Upper lobe of left lung (tissue), 4 donors: ENCODE results near the gene PRR33.

ENCODE experiments used
- EP300 ChIP-seq, 4 donors: sonication (generic); formaldehyde crosslinking; IDR thresholded peaks; one replicate each; pipeline ENCODE4 v1.5.1; 2017; ENCODE audit warnings: antibody characterized with exemption in 4 of 4, control low read depth in 2 of 4
- POLR2A ChIP-seq, 4 donors: fragments of 450-650 bp; IDR thresholded peaks; one replicate each; pipeline ENCODE4 v1.5.1; 2016 to 2017; ENCODE audit warnings: antibody characterized with exemption in 4 of 4, mild to moderate bottlenecking in 2 of 4
- POLR2AphosphoS5 ChIP-seq, 2 donors: sonication (generic); formaldehyde crosslinking; IDR thresholded peaks; one replicate each; pipeline ENCODE4 v1.5.1; 2017; ENCODE audit warnings: antibody characterized with exemption in 2 of 2
- TF ChIP-seq, protein P1 (sequence below), 6 experiments: fragments of 450-650 bp in 4 of 6; fragments of 200-600 bp in 2 of 6; sonication (generic) in 2 of 6; IDR thresholded peaks; one replicate each; pipeline ENCODE4 v1.5.1; 2016 to 2019; ENCODE audit warnings: antibody characterized with exemption in 6 of 6

DNA sequence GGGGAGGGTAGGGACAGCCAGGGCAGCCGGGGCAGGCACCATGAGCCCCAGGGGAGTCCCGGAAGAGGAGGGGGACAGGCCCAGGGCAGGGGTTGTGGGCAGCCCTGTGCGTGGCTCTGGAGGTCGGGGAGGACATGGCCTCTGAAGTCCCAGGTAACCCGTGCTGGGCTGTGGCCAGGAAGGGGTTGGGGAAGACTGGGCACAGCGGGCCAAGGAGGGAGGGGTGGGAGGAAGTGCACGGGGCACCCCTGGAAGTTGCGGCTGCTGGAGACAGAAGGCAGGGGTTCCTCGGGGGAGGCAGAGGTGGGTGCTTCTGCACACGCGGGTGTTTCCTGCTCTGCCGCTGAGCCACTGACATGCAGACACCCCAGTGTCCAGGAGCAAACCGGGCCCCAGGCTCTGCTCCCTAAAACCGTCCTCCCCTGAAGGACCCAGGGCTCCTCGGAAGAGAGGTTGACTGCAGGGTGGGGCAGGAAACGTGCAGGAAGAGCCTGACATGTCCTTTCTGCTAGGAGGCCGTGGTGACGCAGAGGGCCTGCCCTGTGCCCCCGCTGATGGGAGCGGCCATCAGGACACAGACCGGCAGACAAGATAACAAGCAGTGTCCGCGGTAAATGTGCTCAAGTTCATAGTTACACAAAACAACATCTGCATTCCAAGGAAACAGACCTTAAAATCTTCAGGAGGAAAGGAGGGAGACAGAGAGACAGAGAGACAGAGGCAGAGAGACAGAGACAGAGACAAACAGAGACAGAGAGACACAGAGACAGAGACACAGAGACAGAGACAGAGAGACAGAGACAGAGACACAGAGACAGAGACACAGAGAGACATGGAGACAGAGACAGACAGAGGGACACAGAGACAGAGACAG lies 47.2 kb downstream of the PRR33 start:
- TF ChIP-seq, protein P1, sequence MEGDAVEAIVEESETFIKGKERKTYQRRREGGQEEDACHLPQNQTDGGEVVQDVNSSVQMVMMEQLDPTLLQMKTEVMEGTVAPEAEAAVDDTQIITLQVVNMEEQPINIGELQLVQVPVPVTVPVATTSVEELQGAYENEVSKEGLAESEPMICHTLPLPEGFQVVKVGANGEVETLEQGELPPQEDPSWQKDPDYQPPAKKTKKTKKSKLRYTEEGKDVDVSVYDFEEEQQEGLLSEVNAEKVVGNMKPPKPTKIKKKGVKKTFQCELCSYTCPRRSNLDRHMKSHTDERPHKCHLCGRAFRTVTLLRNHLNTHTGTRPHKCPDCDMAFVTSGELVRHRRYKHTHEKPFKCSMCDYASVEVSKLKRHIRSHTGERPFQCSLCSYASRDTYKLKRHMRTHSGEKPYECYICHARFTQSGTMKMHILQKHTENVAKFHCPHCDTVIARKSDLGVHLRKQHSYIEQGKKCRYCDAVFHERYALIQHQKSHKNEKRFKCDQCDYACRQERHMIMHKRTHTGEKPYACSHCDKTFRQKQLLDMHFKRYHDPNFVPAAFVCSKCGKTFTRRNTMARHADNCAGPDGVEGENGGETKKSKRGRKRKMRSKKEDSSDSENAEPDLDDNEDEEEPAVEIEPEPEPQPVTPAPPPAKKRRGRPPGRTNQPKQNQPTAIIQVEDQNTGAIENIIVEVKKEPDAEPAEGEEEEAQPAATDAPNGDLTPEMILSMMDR (IDR thresholded peaks at IDR 0.05), result no peak
- peak; percentile 39 to 53 for TF ChIP-seq POLR2AphosphoS5 (IDR thresholded peaks at IDR 0.05)
- peak in 1 of 4 donors; percentile 36 for TF ChIP-seq POLR2A (IDR thresholded peaks at IDR 0.05)
- peak in 2 of 4 donors; percentile 6 to 82 for TF ChIP-seq EP300 (IDR thresholded peaks at IDR 0.05)
